T-cell (primary cell): ENCODE data around the gene CILP2. TPM values are rescaled to one million over a fixed set of nuclear protein-coding genes. Genes with fewer than 3 reads are reported as not detected.

ENCODE experiments used
- ATAC-seq, 4 experiments: fragments of 200-7000 bp in 3 of 4; fragments of 150-1000 bp in 1 of 4; cut with Tn5 transposase; replicated peaks in 1 of 4; 1 replicate in 3 of 4; 2 replicates in 1 of 4; pipeline ENCODE4 v1.10.0; 2021; ENCODE audit warnings: moderate library complexity in 3 of 4, mild to moderate bottlenecking in 2 of 4, moderate number of reproducible peaks in 1 of 4
- CTCF ChIA-PET, 2 donors: fragments of 300-600 bp; sonication (Branson Sonifier 250); formaldehyde crosslinking; loops; one replicate each; lab custom pipeline; 2022; ENCODE audit warnings: antibody characterized with exemption in 2 of 2; lab: Charles Lee
- POLR2A ChIA-PET, 2 donors: fragments of 300-600 bp; sonication (Branson Sonifier 250); formaldehyde crosslinking; loops; one replicate each; lab custom pipeline; 2022; ENCODE audit warnings: antibody characterized with exemption in 2 of 2; lab: Charles Lee
- DNase-seq, 35 experiments: peaks; one replicate each; pipeline versions ENCODE4 v3.0.0 to v3.0.0-alpha.2; 2013 to 2023
- H3K27ac ChIP-seq: one replicate; pipeline ENCODE4 v1.5.1; 2013; ENCODE audit warnings: low read length
- H3K27me3 ChIP-seq, 2 experiments: replicated peaks in 1 of 2; 1 replicate in 1 of 2; 2 replicates in 1 of 2; pipeline versions ENCODE4 v1.6.1 to v1.7.0; 2013; ENCODE audit warnings: low read length in 1 of 2, mixed read lengths in 1 of 2; ENCODE audit not compliant: control insufficient read depth in 2 of 2, insufficient read depth in 2 of 2; ENCODE audit errors: extremely low read depth in 1 of 2
- H3K36me3 ChIP-seq, 2 donors: 1 replicate in 1 of 2; 2 replicates in 1 of 2; pipeline versions ENCODE4 v1.6.1 to v1.7.0; 2013; ENCODE audit warnings: low read length in 1 of 2; ENCODE audit not compliant: control insufficient read depth in 2 of 2, insufficient read depth in 1 of 2; ENCODE audit errors: extremely low read depth in 1 of 2
- H3K4me1 ChIP-seq, 2 experiments: 1 replicate in 1 of 2; 2 replicates in 1 of 2; pipeline versions ENCODE4 v1.6.1 to v1.7.0; 2013; ENCODE audit warnings: low read length in 2 of 2, mixed read lengths in 1 of 2; ENCODE audit not compliant: insufficient read depth in 2 of 2, control insufficient read depth in 1 of 2; ENCODE audit errors: extremely low read depth in 1 of 2
- H3K4me3 ChIP-seq, 2 donors: 1 replicate in 1 of 2; 2 replicates in 1 of 2; pipeline versions ENCODE4 v1.5.1 to v1.7.0; 2013; ENCODE audit warnings: mild to moderate bottlenecking in 2 of 2, low read length in 1 of 2, moderate library complexity in 1 of 2; ENCODE audit not compliant: control insufficient read depth in 1 of 2; ENCODE audit errors: extremely low read depth in 1 of 2
- H3K9me3 ChIP-seq: 2 replicates; pipeline ENCODE4 v1.7.0; 2013
- H3K27ac Mint-ChIP-seq, 2 donors: one replicate each; pipeline ENCODE4 v1.8.0; 2020 to 2021; ENCODE audit warnings: mild to moderate bottlenecking in 2 of 2, mixed read lengths in 2 of 2
- H3K27me3 Mint-ChIP-seq, 2 donors: one replicate each; pipeline ENCODE4 v1.8.0; 2021 to 2022; ENCODE audit warnings: mixed read lengths in 2 of 2
- H3K36me3 Mint-ChIP-seq: one replicate; pipeline ENCODE4 v1.8.0; 2021; ENCODE audit warnings: mixed read lengths
- H3K4me1 Mint-ChIP-seq, 3 donors: one replicate each; pipeline ENCODE4 v1.8.0; 2020 to 2022; ENCODE audit warnings: mixed read lengths in 3 of 3, mild to moderate bottlenecking in 1 of 3
- H3K4me3 Mint-ChIP-seq, 3 donors: one replicate each; pipeline ENCODE4 v1.8.0; 2020 to 2022; ENCODE audit warnings: mild to moderate bottlenecking in 3 of 3, mixed read lengths in 3 of 3, moderate library complexity in 3 of 3
- H3K9me3 Mint-ChIP-seq, 3 donors: one replicate each; pipeline ENCODE4 v1.8.0; 2020 to 2022; ENCODE audit warnings: mixed read lengths in 3 of 3
- WGBS: methylation state at CpG from one replicate; pipeline ENCODE4 v1.1.5; 2013; ENCODE audit warnings: missing lambda C conversion rate; ENCODE audit not compliant: insufficient coverage; 5-methylcytosine and 5-hydroxymethylcytosine counted together
- total RNA-seq, 35 experiments: library from RNA in 6 of 35; stranded (reverse) in 6 of 35; fragments of 120-200 nt in 1 of 35; gene quantifications; one replicate each; pipeline versions ENCODE4 v1.2.1 to v1.2.4 and lab custom pipeline; 2013 to 2026

Gene CILP2
- total RNA-seq, 5 donors from 2014 or later (not counting 1 experiment from before 2014, with no cell fraction given): 0.23 to 1.3 (median 0.41) TPM

DNA sequence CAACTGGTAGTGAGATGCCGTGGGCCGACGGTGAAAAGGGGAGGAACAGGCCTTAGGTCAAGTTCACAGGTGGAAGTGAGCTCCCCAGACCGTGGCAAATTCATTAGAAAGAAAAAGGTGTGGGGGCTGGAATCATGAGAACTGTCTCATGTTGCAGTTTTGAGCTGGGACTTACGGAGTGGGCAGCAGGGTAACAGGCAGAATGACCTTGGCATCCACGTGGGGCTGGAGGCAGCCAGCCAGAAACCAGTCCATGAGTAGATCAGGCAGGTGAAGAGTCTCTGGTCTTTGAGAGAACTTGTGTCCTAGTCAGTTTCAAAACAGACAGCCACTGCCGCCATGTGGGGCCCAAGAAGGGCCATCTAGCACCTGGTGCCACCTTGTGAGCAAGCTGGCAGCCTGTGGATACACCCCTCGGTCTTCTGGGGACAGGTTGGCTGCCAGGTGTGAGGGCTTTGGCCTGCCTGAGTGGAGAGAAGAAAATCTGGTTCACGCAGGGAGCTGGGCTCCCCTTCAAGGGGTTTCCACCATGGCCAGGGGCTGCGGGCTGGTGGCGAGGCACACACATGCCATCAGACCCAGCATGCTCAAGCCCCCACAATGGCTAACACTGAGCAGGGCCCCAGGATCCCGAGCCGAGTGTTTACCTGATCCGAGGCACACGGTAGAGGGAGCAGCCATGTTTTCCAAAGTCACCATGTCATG, 46.6 kb upstream of the CILP2 start:
- no peaks in the 10 kb centered on the region for H3K27me3 ChIP-seq
- no peak for DNase-seq
- Mint-ChIP-seq H3K27me3 (no peaks in the 10 kb centered on the region), H3K27ac (no peak overlapping the region), H3K36me3 (peaks cover 15% of the 10 kb centered on the region), H3K4me3 (no peak overlapping the region), H3K9me3 (no peaks in the 10 kb centered on the region), H3K4me1 (peaks cover 41 to 45% (median 42%) of the 10 kb centered on the region in 3 donors)
- 96% methylated on average over 15 of the region's 15 CpGs for WGBS
- no peak overlapping the region for H3K27ac ChIP-seq
- ChIA-PET POLR2A (no interaction called here), CTCF (interaction anchor here (0.7 to 4.4 kb wide), 7 partner anchors 25 to 126 kb away, joined by 3 to 64 read pairs (median 8); partner anchors contain the start of genes GATAD2A (in 1 of the 2) and NDUFA13 (in 1 of the 2))
- no peaks in the 10 kb centered on the region for H3K9me3 ChIP-seq
- H3K4me3 ChIP-seq: no peak overlapping the region
- H3K36me3 ChIP-seq: peaks cover 17 to 51% of the 10 kb centered on the region in 2 donors
- peaks cover 30 to 53% of the 10 kb centered on the region in 2 experiments for H3K4me1 ChIP-seq
- ATAC-seq: no peak

DNA sequence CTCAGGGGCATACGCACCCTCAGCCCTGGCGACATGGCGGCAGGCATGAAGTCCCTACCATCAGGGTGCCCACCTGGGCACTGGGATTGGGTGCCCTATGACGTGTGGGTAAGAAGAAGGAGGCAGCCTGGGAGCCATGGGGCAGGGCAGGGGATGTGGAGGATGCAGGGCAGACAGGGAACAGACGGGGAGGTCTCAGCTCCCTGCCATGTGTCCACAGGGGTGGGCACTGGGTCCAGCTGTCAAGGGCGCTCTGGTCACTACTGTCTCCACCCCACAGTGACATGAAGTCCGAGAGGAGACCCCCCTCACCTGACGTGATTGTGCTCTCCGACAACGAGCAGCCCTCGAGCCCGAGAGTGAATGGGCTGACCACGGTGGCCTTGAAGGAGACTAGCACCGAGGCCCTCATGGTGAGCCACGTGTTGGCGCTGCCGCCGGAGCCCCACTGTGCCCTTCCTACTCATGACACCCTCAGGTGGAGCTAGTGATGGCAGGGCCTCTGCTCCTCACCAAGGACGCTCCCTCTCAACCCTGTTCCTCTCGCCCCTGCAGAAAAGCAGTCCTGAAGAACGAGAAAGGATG, 45.9 kb upstream of the CILP2 start:
- peaks cover 35 to 38% (median 37%) of the 10 kb centered on the region in 3 donors for H3K4me1 Mint-ChIP-seq
- Histone ChIP-seq H3K9me3 (no peaks in the 10 kb centered on the region), H3K27ac (no peak overlapping the region), H3K4me3 (no peak overlapping the region), H3K4me1 (peaks cover 28 to 47% of the 10 kb centered on the region in 2 experiments), H3K36me3 (peaks cover 18 to 57% of the 10 kb centered on the region in 2 donors), H3K27me3 (no peaks in the 10 kb centered on the region)
- H3K4me3 Mint-ChIP-seq: no peak overlapping the region
- DNase-seq (no peak), ATAC-seq (no peak)
- ChIA-PET CTCF (interaction anchor here (0.6 to 4.4 kb wide), 6 partner anchors 34 to 263 kb away, joined by 3 to 28 read pairs (median 6); no protein-coding TSS in a partner anchor), POLR2A (no interaction called here)
- H3K27me3 Mint-ChIP-seq: no peaks in the 10 kb centered on the region
- H3K36me3 Mint-ChIP-seq: peaks cover 19% of the 10 kb centered on the region
- no peak overlapping the region for H3K27ac Mint-ChIP-seq
- H3K9me3 Mint-ChIP-seq: no peaks in the 10 kb centered on the region
- WGBS: 86% methylated on average over 8 of the region's 21 CpGs

- Mint-ChIP-seq H3K4me1 (peaks cover 17 to 20% (median 19%) of the 10 kb centered on the region in 3 donors), H3K36me3 (peaks cover 20% of the 10 kb centered on the region), H3K9me3 (no peaks in the 10 kb centered on the region), H3K27ac (peak overlapping the region in 1 of 2 donors; percentile 28), H3K4me3 (no peak overlapping the region), H3K27me3 (no peaks in the 10 kb centered on the region)
- WGBS: 91% methylated on average over 15 of the region's 15 CpGs
- Histone ChIP-seq H3K9me3 (no peaks in the 10 kb centered on the region), H3K4me3 (no peak overlapping the region), H3K4me1 (peaks cover 12 to 28% of the 10 kb centered on the region in 2 experiments), H3K27ac (no peak overlapping the region), H3K36me3 (peaks cover 35 to 75% of the 10 kb centered on the region in 2 donors), H3K27me3 (no peaks in the 10 kb centered on the region)
- DNase-seq: no peak
- POLR2A ChIA-PET: no interaction called here
- ATAC-seq: no peak
- CTCF ChIA-PET: no interaction called here
Measured at GRCh38 chr19:19493841-19494546, 44.1 kb upstream of the CILP2 start.

DNA sequence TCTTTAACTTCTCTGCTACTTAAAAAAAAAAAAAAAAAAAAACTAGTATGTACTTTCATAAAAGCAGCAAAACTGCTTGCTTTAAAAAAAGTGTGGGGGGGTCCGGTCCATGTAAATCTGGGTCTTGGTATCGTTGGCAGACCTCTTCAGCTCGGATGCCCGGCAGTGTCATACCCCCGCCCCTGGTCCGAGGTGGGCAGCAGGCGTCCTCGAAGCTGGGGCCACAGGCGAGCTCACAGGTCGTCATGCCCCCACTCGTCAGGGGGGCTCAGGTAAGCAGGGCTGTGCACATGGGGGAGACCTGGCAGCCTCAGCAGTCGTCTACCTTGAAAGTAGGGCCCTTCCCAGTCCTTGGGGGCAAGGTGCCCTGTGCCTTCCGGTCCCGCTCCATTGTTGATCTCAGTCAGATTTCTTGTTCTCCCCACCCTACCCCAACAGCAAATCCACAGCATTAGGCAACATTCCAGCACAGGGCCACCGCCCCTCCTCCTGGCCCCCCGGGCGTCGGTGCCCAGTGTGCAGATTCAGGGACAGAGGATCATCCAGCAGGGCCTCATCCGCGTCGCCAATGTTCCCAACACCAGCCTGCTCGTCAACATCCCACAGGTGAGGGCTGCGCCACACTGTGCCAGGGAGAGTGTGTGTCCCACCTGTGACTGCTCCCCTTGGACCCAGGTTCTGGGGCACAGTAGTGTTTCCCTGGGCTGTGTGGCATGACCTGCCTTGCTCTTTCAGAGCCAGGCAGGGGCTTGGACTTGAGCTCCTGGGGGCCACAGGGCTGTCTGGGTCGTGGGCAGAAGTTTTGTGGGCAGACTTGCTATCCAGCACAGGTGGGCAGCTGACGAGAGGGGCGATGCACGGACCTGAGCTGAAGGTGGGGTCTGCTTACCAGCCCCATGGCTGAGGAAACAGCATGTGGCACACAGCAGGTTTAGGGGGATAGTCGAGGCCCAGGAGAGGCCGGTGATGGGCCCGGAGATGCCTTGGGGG, 42.2 kb upstream of the CILP2 start:
- POLR2A ChIA-PET: no interaction called here
- no peak overlapping the region for H3K4me3 Mint-ChIP-seq

DNA sequence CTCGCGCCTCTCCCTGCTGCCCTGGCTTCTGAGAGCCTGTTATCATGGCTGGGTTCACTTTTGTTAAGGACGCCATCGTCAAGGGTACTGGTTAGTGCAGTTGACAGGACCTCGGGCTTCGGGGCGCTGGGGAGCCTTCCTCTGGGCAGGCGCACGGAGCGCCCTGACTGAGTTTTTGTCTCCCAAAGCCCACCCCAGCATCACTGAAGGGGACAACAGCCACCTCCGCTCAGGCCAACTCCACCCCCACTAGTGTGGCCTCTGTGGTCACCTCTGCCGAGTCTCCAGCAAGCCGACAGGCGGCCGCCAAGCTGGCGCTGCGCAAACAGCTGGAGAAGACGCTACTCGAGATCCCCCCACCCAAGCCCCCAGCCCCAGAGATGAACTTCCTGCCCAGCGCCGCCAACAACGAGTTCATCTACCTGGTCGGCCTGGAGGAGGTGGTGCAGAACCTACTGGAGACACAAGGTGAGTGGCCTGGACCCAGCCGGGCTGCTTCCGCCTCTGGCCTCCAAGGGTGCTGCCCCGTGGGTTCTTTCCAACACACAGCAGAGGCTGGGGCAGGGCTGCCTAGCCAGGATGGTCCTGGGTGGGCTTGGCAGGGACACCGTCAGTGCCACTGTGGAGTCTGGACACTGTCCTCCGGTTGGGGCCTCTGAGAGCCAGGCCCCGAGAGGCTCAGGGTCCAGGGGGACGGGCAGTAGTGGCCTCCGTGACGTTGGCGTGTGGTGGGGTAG, 39.6 kb upstream of the CILP2 start:
- ChIA-PET CTCF (no interaction called here), POLR2A (no interaction called here)
- ATAC-seq (no peak), DNase-seq (no peak)
- H3K9me3 ChIP-seq: no peaks in the 10 kb centered on the region
- peaks cover 47% of the 10 kb centered on the region for H3K36me3 Mint-ChIP-seq
- no peak overlapping the region for H3K27ac ChIP-seq
- H3K27me3 ChIP-seq: no peaks in the 10 kb centered on the region
- H3K27me3 Mint-ChIP-seq: no peaks in the 10 kb centered on the region
- H3K36me3 ChIP-seq: peaks cover 59 to 96% of the 10 kb centered on the region in 2 donors
- 96% methylated on average over 25 of the region's 33 CpGs for WGBS
- H3K27ac Mint-ChIP-seq: no peak overlapping the region
- peaks cover 0 to 3% of the 10 kb centered on the region in 2 experiments for H3K4me1 ChIP-seq
- no peaks in the 10 kb centered on the region for H3K9me3 Mint-ChIP-seq
- H3K4me3 Mint-ChIP-seq: no peak overlapping the region
- no peak overlapping the region for H3K4me3 ChIP-seq
- peaks cover 0 to 2% (median 0%) of the 10 kb centered on the region in 3 donors for H3K4me1 Mint-ChIP-seq

More for the DNA sequence above, 42.2 kb upstream of the CILP2 start:
- Mint-ChIP-seq H3K36me3 (peaks cover 30% of the 10 kb centered on the region), H3K9me3 (no peaks in the 10 kb centered on the region), H3K27me3 (no peaks in the 10 kb centered on the region), H3K27ac (no peak overlapping the region), H3K4me1 (peaks cover 0 to 2% (median under 1%) of the 10 kb centered on the region in 3 donors)
- DNase-seq (no peak), ATAC-seq (no peak)
- Histone ChIP-seq H3K27ac (no peak overlapping the region), H3K4me1 (peaks cover 0 to 9% of the 10 kb centered on the region in 2 experiments), H3K4me3 (no peak overlapping the region), H3K36me3 (peaks cover 43 to 92% of the 10 kb centered on the region in 2 donors), H3K27me3 (no peaks in the 10 kb centered on the region), H3K9me3 (no peaks in the 10 kb centered on the region)
- WGBS: 96% methylated on average over 29 of the region's 30 CpGs
- CTCF ChIA-PET: interaction anchor here in 1 of 2 donors (0.7 kb wide), 1 partner anchor 123 kb away, joined by 6 read pairs; no protein-coding TSS in a partner anchor
